ENCODE data around the gene FZD8. TPM values are rescaled to one million over a fixed set of nuclear protein-coding genes. Genes with fewer than 3 reads are reported as not detected.

Gene FZD8
- total RNA-seq, 2 donors from 2014 or later, result 4.7 to 12.9 TPM

- ATAC-seq, result no peak
- no peak overlapping the region for H3K27ac ChIP-seq
- no peaks in the 10 kb centered on the region for H3K36me3 ChIP-seq (replicated peaks in 1 of 2; ENCODE audit: insufficient read depth in 1 of 2, low read depth in 2 of 2)
- TF ChIP-seq CTCF (IDR thresholded peaks at IDR 0.05) (no peak), POLR2A (IDR thresholded peaks at IDR 0.05) (no peak)
- peaks cover 7% of the 10 kb centered on the region for H3K4me1 ChIP-seq
- no peaks in the 10 kb centered on the region for H3K9me3 ChIP-seq
- DNase-seq, result no peak
- peaks cover 0 to 9% of the 10 kb centered on the region in 2 donors for H3K27me3 ChIP-seq
- 42 to 45% methylated on average over 6 of the region's 6 CpGs for WGBS, 2 donors
- intact Hi-C loops (cut with DNase I), result no loop called here
- H3K4me3 ChIP-seq, result no peak overlapping the region
Measured at GRCh38 chr10:35612385-35613106, 29.6 kb downstream of the FZD8 start.

- Histone ChIP-seq H3K27ac (no peak overlapping the region), H3K36me3 (replicated peaks in 1 of 2; ENCODE audit: insufficient read depth in 1 of 2, low read depth in 2 of 2) (no peaks in the 10 kb centered on the region), H3K4me1 (peaks cover 10% of the 10 kb centered on the region), H3K4me3 (no peak overlapping the region), H3K27me3 (peaks cover 0 to 10% of the 10 kb centered on the region in 2 donors), H3K9me3 (no peaks in the 10 kb centered on the region)
- ATAC-seq (no peak), DNase-seq (no peak)
- 53 to 71% methylated on average over 6 of the region's 6 CpGs for WGBS, 2 donors
- intact Hi-C loops (cut with DNase I), result no loop called here
- no peak for TF ChIP-seq CTCF (IDR thresholded peaks at IDR 0.05)
- TF ChIP-seq POLR2A (IDR thresholded peaks at IDR 0.05), result no peak
Measured at GRCh38 chr10:35611750-35612149, 30.3 kb downstream of the FZD8 start.

- Histone ChIP-seq H3K9me3 (no peaks in the 10 kb centered on the region), H3K4me3 (no peak overlapping the region), H3K4me1 (peaks cover 10% of the 10 kb centered on the region), H3K27ac (no peak overlapping the region), H3K27me3 (peaks cover 0 to 10% of the 10 kb centered on the region in 2 donors), H3K36me3 (replicated peaks in 1 of 2; ENCODE audit: insufficient read depth in 1 of 2, low read depth in 2 of 2) (no peaks in the 10 kb centered on the region)
- intact Hi-C loops (cut with DNase I), result no loop called here
- WGBS, 2 donors, result 59 to 67% methylated on average over 6 to 14 of the region's 16 CpGs
- TF ChIP-seq POLR2A (IDR thresholded peaks at IDR 0.05), result no peak
- no peak for TF ChIP-seq CTCF (IDR thresholded peaks at IDR 0.05)
- ATAC-seq (no peak), DNase-seq (no peak)
Measured at GRCh38 chr10:35608328-35608672, 33.8 kb downstream of the FZD8 start.

GRCh38 chr10:35607475-35608327 is 34.4 kb downstream of the FZD8 start:
- WGBS, 2 donors, result 8 to 29% methylated on average over 18 to 70 of the region's 78 CpGs
- H3K9me3 ChIP-seq, result no peaks in the 10 kb centered on the region
- no peak overlapping the region for H3K27ac ChIP-seq
- peaks cover 0 to 10% of the 10 kb centered on the region in 2 donors for H3K27me3 ChIP-seq
- intact Hi-C loops (cut with DNase I), result no loop called here
- peaks cover 10% of the 10 kb centered on the region for H3K4me1 ChIP-seq
- H3K4me3 ChIP-seq, result no peak overlapping the region
- DNase-seq, result peak in 1 of 4 donors; percentile 12
- no peak for ATAC-seq
- no peak for TF ChIP-seq POLR2A (IDR thresholded peaks at IDR 0.05)
- TF ChIP-seq CTCF (IDR thresholded peaks at IDR 0.05), result no peak
- no peaks in the 10 kb centered on the region for H3K36me3 ChIP-seq (replicated peaks in 1 of 2; ENCODE audit: insufficient read depth in 1 of 2, low read depth in 2 of 2)

Measured in body of pancreas (tissue), 4 donors.